Psoas muscle (tissue), 8 donors: Measurements from ENCODE around the gene RCC2. TPM values are rescaled to one million over a fixed set of nuclear protein-coding genes. Genes with fewer than 3 reads are reported as not detected.

Source experiments
- ATAC-seq, 4 donors: fragments of 200-7000 bp; cut with Tn5 transposase; one replicate each; pipeline ENCODE4 v1.9.1; 2020; ENCODE audit warnings: moderate library complexity in 3 of 4, mild to moderate bottlenecking in 2 of 4
- DNase-seq, 2 donors: peaks; one replicate each; pipeline ENCODE4 v3.0.0-alpha.2; 2020
- H3K27ac ChIP-seq: fragments of 200-600 bp; one replicate; pipeline ENCODE4 v1.8.0; 2022
- H3K27me3 ChIP-seq, 3 donors: fragments of 200-600 bp in 1 of 3; one replicate each; pipeline versions ENCODE4 v1.6.1 to v1.8.0; 2013 to 2022; ENCODE audit warnings: low read length in 2 of 3, mild to moderate bottlenecking in 2 of 3, moderate library complexity in 1 of 3; ENCODE audit not compliant: insufficient read depth in 3 of 3
- H3K36me3 ChIP-seq, 2 donors: fragments of 200-600 bp in 1 of 2; one replicate each; pipeline versions ENCODE4 v1.6.1 to v1.8.0; 2013 to 2022; ENCODE audit warnings: low read depth in 1 of 2, mild to moderate bottlenecking in 1 of 2, moderate library complexity in 1 of 2; ENCODE audit not compliant: insufficient read depth in 1 of 2
- H3K4me1 ChIP-seq: fragments of 200-600 bp; one replicate; pipeline ENCODE4 v1.8.0; 2022
- H3K4me3 ChIP-seq: fragments of 200-600 bp; one replicate; pipeline ENCODE4 v1.8.0; 2022; ENCODE audit warnings: mild to moderate bottlenecking
- H3K9me3 ChIP-seq: fragments of 200-600 bp; one replicate; pipeline ENCODE4 v1.8.0; 2022
- CTCF ChIP-seq: fragments of 200-600 bp; IDR thresholded peaks from one replicate; pipeline ENCODE4 v1.8.0; 2022; ENCODE audit warnings: antibody characterized with exemption
- WGBS, 3 donors: extraction: QIAGEN DNeasy Blood & Tissue Kit; methylation state at CpG; one replicate each; pipeline versions ENCODE4 v1.1.6 to v1.1.7; 2013; 5-methylcytosine and 5-hydroxymethylcytosine counted together
- intact Hi-C, 2 donors: fragments of 100-400 bp; cut with DNase I; formaldehyde crosslinking; loops; one replicate each; pipeline versions ENCODE4 v1.11.0 to v1.14.2; 2022
- polyA plus RNA-seq, 3 donors: library from polyadenylated mRNA; stranded (reverse); fragments of 200-250 nt; gene quantifications; one replicate each; pipeline ENCODE4 v1.2.3, GENCODE V29; 2013
- total RNA-seq, 4 donors: library from RNA; stranded (reverse); fragmentation: NEBNext Ultra II Directional in 2 of 4; extraction: Animal tissue kit (Norgen Biotek cat#: 25700) in 2 of 4; gene quantifications; one replicate each; pipeline versions ENCODE4 v1.2.1 to v1.2.4, GENCODE V29; 2021 to 2023
- donor health status: healthy with polysubstance abuse.
- donor health status: DM: no; HTN: no; CAD: no; lungs with moderate emphysema.
- donor health status: Bipolar disorder and iron deficiency.
- donor health status: healthy.
- donor health status: DM: yes; HTN: yes; CAD: no.
- donor health status: DM: no; HTN: no; CAD: no.
- donor health status: DM: no; HTN: no; CAD: no.
- donor health status: DM: yes; HTN: yes; CAD: no.

Gene RCC2
- total and polyA plus RNA-seq, 7 donors = 6.8 to 18.7 (median 10.6) TPM

- Histone ChIP-seq H3K27ac (no peak overlapping the region), H3K9me3 (no peaks in the 10 kb centered on the region), H3K4me1 (no peaks in the 10 kb centered on the region), H3K36me3 (no peaks in the 10 kb centered on the region), H3K27me3 (peaks cover 0 to 24% (median 2%) of the 10 kb centered on the region in 3 donors), H3K4me3 (no peak overlapping the region)
- intact Hi-C loops = no loop called here
- ATAC-seq (no peak), DNase-seq (no peak)
- TF ChIP-seq CTCF = no peak
- 82 to 84% (median 84%) methylated on average over 12 of the region's 12 CpGs for WGBS, 3 donors
Observed at GRCh38 chr1:17363351-17363750, 76.1 kb downstream of the RCC2 start.

- no peak for DNase-seq
- Histone ChIP-seq H3K9me3 (no peaks in the 10 kb centered on the region), H3K27me3 (peaks cover 0 to 24% (median 2%) of the 10 kb centered on the region in 3 donors), H3K4me1 (no peaks in the 10 kb centered on the region), H3K36me3 (no peaks in the 10 kb centered on the region), H3K27ac (no peak overlapping the region), H3K4me3 (no peak overlapping the region)
- no peak for TF ChIP-seq CTCF
- 72 to 80% (median 78%) methylated on average over 4 of the region's 4 CpGs for WGBS, 3 donors
- no peak for ATAC-seq
- intact Hi-C loops = no loop called here
Observed at GRCh38 chr1:17361687-17362086, 77.8 kb downstream of the RCC2 start.

GRCh38 chr1:17360272-17360956, 79.1 kb downstream of the RCC2 start:
- Histone ChIP-seq H3K27me3 (peaks cover 0 to 19% (median 2%) of the 10 kb centered on the region in 3 donors), H3K27ac (no peak overlapping the region)
- 79 to 83% (median 82%) methylated on average over 11 of the region's 11 CpGs for WGBS, 3 donors

GRCh38 chr1:17359808-17360207, 79.7 kb downstream of the RCC2 start:
- ATAC-seq (no peak), DNase-seq (no peak)
- peaks cover 0 to 13% (median 2%) of the 10 kb centered on the region in 3 donors for H3K27me3 ChIP-seq
- no peaks in the 10 kb centered on the region for H3K9me3 ChIP-seq
- intact Hi-C loops = no loop called here
- no peaks in the 10 kb centered on the region for H3K36me3 ChIP-seq
- no peak overlapping the region for H3K27ac ChIP-seq
- no peak overlapping the region for H3K4me3 ChIP-seq
- 71 to 76% (median 72%) methylated on average over 9 of the region's 9 CpGs for WGBS, 3 donors
- TF ChIP-seq CTCF = no peak
- no peaks in the 10 kb centered on the region for H3K4me1 ChIP-seq

More at GRCh38 chr1:17360272-17360956, 79.1 kb downstream of the RCC2 start:
- intact Hi-C loops = no loop called here
- no peaks in the 10 kb centered on the region for H3K4me1 ChIP-seq
- H3K9me3 ChIP-seq = no peaks in the 10 kb centered on the region
- H3K36me3 ChIP-seq = no peaks in the 10 kb centered on the region
- no peak for TF ChIP-seq CTCF
- no peak overlapping the region for H3K4me3 ChIP-seq
- ATAC-seq (no peak), DNase-seq (no peak)

GRCh38 chr1:17359031-17359430, 80.4 kb downstream of the RCC2 start:
- no peak for ATAC-seq
- 35 to 44% (median 37%) methylated on average over 10 to 11 of the region's 11 CpGs for WGBS, 3 donors
- DNase-seq = no peak
- H3K36me3 ChIP-seq = no peaks in the 10 kb centered on the region
- no peaks in the 10 kb centered on the region for H3K9me3 ChIP-seq
- peaks cover 0 to 12% (median under 1%) of the 10 kb centered on the region in 3 donors for H3K27me3 ChIP-seq
- intact Hi-C loops = no loop called here
- TF ChIP-seq CTCF = no peak
- H3K27ac ChIP-seq = no peak overlapping the region
- no peak overlapping the region for H3K4me3 ChIP-seq
- no peaks in the 10 kb centered on the region for H3K4me1 ChIP-seq
